GM12878 (cell line): Measurements from ENCODE around the gene PRKAB1. TPM values are rescaled to one million over a fixed set of nuclear protein-coding genes. Genes with fewer than 3 reads are reported as not detected.

ENCODE experiments used
- ATAC-seq: fragments of 200-7000 bp; cut with Tn5 transposase; 3 replicates; pipeline ENCODE4 v1.9.1; 2020; ENCODE audit warnings: mild to moderate bottlenecking, moderate library complexity
- BruUV-seq: library from RNA; stranded (reverse); fragments of 400-500 nt; replicated peaks from 2 replicates; lab custom pipeline; 2021; lab: Mats Ljungman, UMichigan
- CTCF ChIA-PET: fragments of 300-600 bp; sonication (Branson Sonifier 250); formaldehyde crosslinking; extraction: SDS; loops from one replicate; lab custom pipeline; 2021; ENCODE audit warnings: inconsistent platforms; lab: Yijun Ruan, JAX
- POLR2A ChIA-PET: fragments of 350-600 bp; formaldehyde crosslinking; extraction: SDS; loops from one replicate; lab custom pipeline; 2021; ENCODE audit warnings: inconsistent platforms; lab: Charles Lee
- RAD21 ChIA-PET: fragments of 300-600 bp; sonication (Branson Sonifier 250); formaldehyde crosslinking; loops from one replicate; lab custom pipeline; 2023; ENCODE audit warnings: antibody characterized with exemption; ENCODE audit not compliant: unreplicated experiment; lab: Charles Lee
- SMC1A ChIA-PET: fragments of 300-600 bp; sonication (Branson Sonifier 250); formaldehyde crosslinking; loops from one replicate; lab custom pipeline; 2023; ENCODE audit not compliant: unreplicated experiment, uncharacterized antibody; lab: Charles Lee
- DNase-seq: peaks from one replicate; pipeline ENCODE4 v3.0.0-alpha.2; 2011; ENCODE audit warnings: low read depth, low spot score
- FAIRE-seq: peaks from 3 replicates; lab custom pipeline; 2011; peaks lifted over from hg19 to GRCh38; lab: Jason Lieb, UNC
- H2AFZ ChIP-seq: 2 replicates; pipeline ENCODE4 v1.6.0; 2011; ENCODE audit warnings: low read depth, low read length, control low read depth; ENCODE audit not compliant: control insufficient read depth
- H3K27ac ChIP-seq: 2 replicates; pipeline ENCODE4 v1.5.1; 2011; ENCODE audit warnings: control low read depth; ENCODE audit not compliant: control insufficient read depth, insufficient read depth
- H3K27me3 ChIP-seq, 2 experiments: replicated peaks in 1 of 2; 2 replicates each; pipeline versions ENCODE4 v1.6.0 to v1.6.1; 2011; ENCODE audit warnings: low read length in 1 of 2; ENCODE audit not compliant: control insufficient read depth in 2 of 2, insufficient read depth in 2 of 2
- H3K36me3 ChIP-seq, 2 experiments: 2 replicates each; pipeline ENCODE4 v1.5.1; 2011; ENCODE audit warnings: low read length in 1 of 2; ENCODE audit not compliant: control insufficient read depth in 2 of 2, insufficient read depth in 2 of 2
- H3K4me1 ChIP-seq: 2 replicates; pipeline ENCODE4 v1.6.1; 2011; ENCODE audit warnings: mild to moderate bottlenecking, low read length, moderate library complexity, mixed read lengths; ENCODE audit not compliant: control insufficient read depth, insufficient read depth
- H3K4me2 ChIP-seq: 2 replicates; pipeline ENCODE4 v1.6.0; 2011; ENCODE audit warnings: control low read depth; ENCODE audit not compliant: control insufficient read depth, insufficient read depth
- H3K4me3 ChIP-seq: fragments of 200-600 bp; sonication (generic); 2 replicates; pipeline ENCODE4 v1.5.1; 2016
- H3K79me2 ChIP-seq: 2 replicates; pipeline ENCODE4 v1.6.0; 2011; ENCODE audit warnings: low read length; ENCODE audit not compliant: control insufficient read depth, insufficient read depth
- H3K9ac ChIP-seq: 2 replicates; pipeline ENCODE4 v1.8.0; 2011; ENCODE audit warnings: low read length, control low read depth, mixed read lengths; ENCODE audit not compliant: control insufficient read depth, insufficient read depth
- H3K9me3 ChIP-seq: replicated peaks from 3 replicates; pipeline ENCODE4 v1.5.1; 2011; ENCODE audit warnings: mild to moderate bottlenecking, low read length; ENCODE audit not compliant: control insufficient read depth, insufficient read depth
- H4K20me1 ChIP-seq: 2 replicates; pipeline ENCODE4 v1.6.0; 2011; ENCODE audit not compliant: control insufficient read depth, insufficient read depth
- BHLHE40 ChIP-seq, 2 experiments: fragments of 450-650 bp in 1 of 2; IDR thresholded peaks; 2 replicates each; pipeline ENCODE4 v1.6.1; 2011 to 2017; ENCODE audit warnings: low read depth in 2 of 2, borderline replicate concordance in 1 of 2, improper control_type of control experiment in 1 of 2, low read length in 1 of 2, mild to moderate bottlenecking in 1 of 2
- EGR1 ChIP-seq, 2 experiments: IDR thresholded peaks; 1 replicate in 1 of 2; 2 replicates in 1 of 2; pipeline ENCODE4 v1.6.1; 2011 to 2012; ENCODE audit warnings: low read depth in 2 of 2, low read length in 2 of 2, borderline replicate concordance in 1 of 2, mild to moderate bottlenecking in 1 of 2, moderate library complexity in 1 of 2
- NFIC ChIP-seq: IDR thresholded peaks from 2 replicates; pipeline ENCODE4 v1.6.1; 2012; ENCODE audit warnings: low read depth, mild to moderate bottlenecking, inconsistent platforms, low read length, moderate library complexity
- PAX8 ChIP-seq: fragments of 450-650 bp; IDR thresholded peaks from 2 replicates; pipeline ENCODE4 v1.6.1; 2017; ENCODE audit warnings: mild to moderate bottlenecking, moderate library complexity
- SMARCA5 ChIP-seq: fragments of 450-650 bp; IDR thresholded peaks from 2 replicates; pipeline ENCODE4 v1.6.1; 2017; ENCODE audit warnings: mild to moderate bottlenecking
- SRF ChIP-seq, 2 experiments: IDR thresholded peaks; 2 replicates each; pipeline ENCODE4 v1.6.1; 2011; ENCODE audit warnings: low read depth in 2 of 2, low read length in 2 of 2, mild to moderate bottlenecking in 1 of 2, moderate library complexity in 1 of 2
- ZNF384 ChIP-seq: IDR thresholded peaks from 2 replicates; pipeline ENCODE4 v1.6.1; 2012; ENCODE audit warnings: low read depth, mild to moderate bottlenecking, low read length, improper control_type of control experiment, borderline replicate concordance
- WGBS: methylation state at CpG from one replicate; pipeline ENCODE4 v1.1.6; 2016; ENCODE audit warnings: low lambda C conversion rate; ENCODE audit not compliant: insufficient replicate concordance, insufficient coverage; ENCODE audit errors: missing lambda C conversion rate; 5-methylcytosine and 5-hydroxymethylcytosine counted together
- in situ Hi-C: fragments of 300-500 bp; cut with MboI; formaldehyde crosslinking; loops from 9 replicates; pipeline ENCODE4 v1.14.3; 2018; ENCODE audit warnings: mixed read lengths
- intact Hi-C: fragments of 100-400 bp; cut with micrococcal nuclease; formaldehyde crosslinking; loops from one replicate; pipeline ENCODE4 v1.14.2; 2022; ENCODE audit not compliant: unreplicated experiment
- microRNA counts: library from miRNA; unstranded; fragments of <30 nt; microRNA quantifications from one replicate; lab custom pipeline; 2016
- microRNA-seq: library from miRNA; unstranded; fragments of <30 nt; microRNA quantifications from one replicate; pipeline ENCODE4, GENCODE V29; 2018
- polyA plus RNA-seq, 11 experiments: library from polyadenylated mRNA; depleted of rRNA in 4 of 11; unstranded in 6 of 11; stranded (reverse) in 5 of 11; fragments of >200 nt; fragmentation: Nextera tagmentation in 4 of 11; fragmentation: Illumina TruSeq in 1 of 11; extraction: Ambion mirVana in 4 of 11; extraction: Trizol in 1 of 11; gene quantifications; 1 replicate in 1 of 11; 2 replicates in 10 of 11; pipeline versions ENCODE4 v1.2.1 to v1.2.3, GENCODE V29; 2011 to 2016; ENCODE audit warnings: inconsistent platforms in 2 of 11, missing spikeins in 2 of 11, low read depth in 1 of 11
- small RNA-seq: library from RNA; depleted of rRNA; stranded (forward); fragments of <200 nt; gene quantifications from one replicate; pipeline ENCODE3, GENCODE V24; 2014
- total RNA-seq, 4 experiments: library from RNA; depleted of rRNA in 3 of 4; stranded (reverse); fragments of >200 nt in 3 of 4; fragmentation: Illumina TruSeq in 1 of 4; extraction: Trizol in 1 of 4; gene quantifications; 2 replicates each; pipeline versions ENCODE4 v1.2.1 to v1.2.3, GENCODE V29; 2013 to 2021
- TF ChIP-seq, protein P1 (sequence below): IDR thresholded peaks from 2 replicates; pipeline ENCODE4 v1.6.1; 2012; ENCODE audit warnings: mild to moderate bottlenecking, low read depth, low read length

Gene PRKAB1
- total and polyA plus RNA-seq, 10 of the 15 experiments (the other 5 are each of a cell fraction or from before 2014, with no cell fraction given), result 24.6 to 85.0 (median 50.6) TPM

DNA sequence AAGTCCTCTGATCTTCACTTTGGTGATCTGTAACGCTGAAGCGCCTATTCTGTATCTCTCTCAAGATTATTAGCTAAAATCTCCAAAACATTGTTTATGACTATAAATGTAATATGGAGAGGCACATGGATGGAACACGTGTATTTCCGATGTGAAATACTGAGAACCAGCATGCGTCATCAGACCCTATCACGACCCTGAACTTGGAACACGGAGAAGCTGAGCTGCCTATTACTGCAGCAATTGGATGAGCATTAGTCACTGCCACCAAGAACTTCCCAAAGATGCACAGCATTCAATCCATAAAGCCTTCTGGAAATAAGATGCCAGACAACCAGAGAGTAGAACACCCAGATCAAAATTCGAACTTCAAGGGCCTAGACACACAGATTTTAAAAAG lies 61.9 kb downstream of the PRKAB1 start (continued):
- TF ChIP-seq, protein P1, sequence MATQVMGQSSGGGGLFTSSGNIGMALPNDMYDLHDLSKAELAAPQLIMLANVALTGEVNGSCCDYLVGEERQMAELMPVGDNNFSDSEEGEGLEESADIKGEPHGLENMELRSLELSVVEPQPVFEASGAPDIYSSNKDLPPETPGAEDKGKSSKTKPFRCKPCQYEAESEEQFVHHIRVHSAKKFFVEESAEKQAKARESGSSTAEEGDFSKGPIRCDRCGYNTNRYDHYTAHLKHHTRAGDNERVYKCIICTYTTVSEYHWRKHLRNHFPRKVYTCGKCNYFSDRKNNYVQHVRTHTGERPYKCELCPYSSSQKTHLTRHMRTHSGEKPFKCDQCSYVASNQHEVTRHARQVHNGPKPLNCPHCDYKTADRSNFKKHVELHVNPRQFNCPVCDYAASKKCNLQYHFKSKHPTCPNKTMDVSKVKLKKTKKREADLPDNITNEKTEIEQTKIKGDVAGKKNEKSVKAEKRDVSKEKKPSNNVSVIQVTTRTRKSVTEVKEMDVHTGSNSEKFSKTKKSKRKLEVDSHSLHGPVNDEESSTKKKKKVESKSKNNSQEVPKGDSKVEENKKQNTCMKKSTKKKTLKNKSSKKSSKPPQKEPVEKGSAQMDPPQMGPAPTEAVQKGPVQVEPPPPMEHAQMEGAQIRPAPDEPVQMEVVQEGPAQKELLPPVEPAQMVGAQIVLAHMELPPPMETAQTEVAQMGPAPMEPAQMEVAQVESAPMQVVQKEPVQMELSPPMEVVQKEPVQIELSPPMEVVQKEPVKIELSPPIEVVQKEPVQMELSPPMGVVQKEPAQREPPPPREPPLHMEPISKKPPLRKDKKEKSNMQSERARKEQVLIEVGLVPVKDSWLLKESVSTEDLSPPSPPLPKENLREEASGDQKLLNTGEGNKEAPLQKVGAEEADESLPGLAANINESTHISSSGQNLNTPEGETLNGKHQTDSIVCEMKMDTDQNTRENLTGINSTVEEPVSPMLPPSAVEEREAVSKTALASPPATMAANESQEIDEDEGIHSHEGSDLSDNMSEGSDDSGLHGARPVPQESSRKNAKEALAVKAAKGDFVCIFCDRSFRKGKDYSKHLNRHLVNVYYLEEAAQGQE, result no peak
- TF ChIP-seq PAX8 (no peak), SMARCA5 (no peak)

DNA sequence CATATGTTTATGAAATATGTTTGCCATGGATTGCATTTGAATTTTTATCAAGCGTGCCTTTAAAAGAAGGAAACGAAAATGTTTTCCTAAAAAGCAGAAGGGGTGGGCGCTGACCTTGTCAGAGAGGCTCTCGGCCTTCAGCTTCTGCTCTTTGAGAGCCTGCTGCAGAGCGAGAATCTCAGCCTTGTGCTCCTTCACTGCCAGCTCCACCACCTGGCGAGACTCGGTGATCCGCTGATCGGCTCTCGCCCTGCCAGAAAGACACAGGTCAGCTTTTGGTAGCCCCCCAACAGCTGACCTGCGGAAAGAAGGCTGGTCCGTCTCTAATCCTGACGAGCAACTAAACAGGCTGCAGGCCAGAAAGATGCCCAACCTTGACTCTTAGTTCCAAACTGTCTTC lies 62.4 kb downstream of the PRKAB1 start:
- TF ChIP-seq ZNF384 (no peak), NFIC (no peak), EGR1 (IDR thresholded peaks at IDR 0.05; ENCODE audit: borderline replicate concordance in 1 of 2, low read depth in 2 of 2, low read length in 2 of 2) (no peak), SRF (IDR thresholded peaks at IDR 0.05; ENCODE audit: low read depth in 2 of 2, low read length in 2 of 2) (no peak), BHLHE40 (IDR thresholded peaks at IDR 0.05; ENCODE audit: borderline replicate concordance in 1 of 2, low read depth in 2 of 2, low read length in 1 of 2) (no peak)
- POLR2A ChIA-PET, result interaction anchor here (0.9 kb wide), 1 partner anchor 62 kb away, joined by 3 read pairs; no protein-coding TSS in a partner anchor
- Histone ChIP-seq H3K36me3 (peaks cover 6 to 10% of the 10 kb centered on the region in 2 experiments), H3K4me1 (peaks cover 5% of the 10 kb centered on the region; the same call in 1 of the 2 replicates), H3K4me3 (no peak overlapping the region), H2AFZ (no peak overlapping the region), H3K9me3 (no peaks in the 10 kb centered on the region), H3K27ac (no peak overlapping the region), H3K27me3 (no peaks in the 10 kb centered on the region), H4K20me1 (no peaks in the 10 kb centered on the region), H3K79me2 (no peaks in the 10 kb centered on the region), H3K4me2 (no peak overlapping the region), H3K9ac (no peak overlapping the region)
- intact Hi-C loops (no loop called here), in situ Hi-C loops (no loop called here)
- FAIRE-seq (no peak), DNase-seq (no peak), ATAC-seq (no peak)
- BruUV-seq, result no TSS peak
- RAD21 ChIA-PET, result no interaction called here
- WGBS, result 96% methylated on average over 13 of the region's 13 CpGs
- SMC1A ChIA-PET, result interaction anchor here (0.6 kb wide), 1 partner anchor 8 kb away, joined by 3 read pairs; no protein-coding TSS in a partner anchor
- CTCF ChIA-PET, result no interaction called here

MicroRNA genes within 50 kb of the gene (microRNA counts, 767-probe panel; counts per million panel counts)
- microRNA hsa-miR-1178 (lab: Ali Mortazavi, UCI), result 1,705 counts per million, percentile 66 among the panel's probes with 10 or more counts

Small RNA genes within 50 kb of the gene (microRNA-seq; reads per million reads assigned to microRNA genes)
- not detected for gene MIR1178

Small RNA genes within 50 kb of the gene (small RNA-seq; reads per million reads assigned to genes)
- gene RN7SKP197, result not detected

Other genes starting within 250 kb of the PRKAB1 start
- gene TMEM233, start 74.4 kb upstream of the PRKAB1 start, total RNA-seq (2014; rRNA removed), result not detected in 2 replicates
- gene TMEM233, start 74.4 kb upstream of the PRKAB1 start, total RNA-seq (2014; rRNA removed; fragmentation: Illumina TruSeq; extraction: Trizol), result not detected in 2 replicates
- not detected in 2 replicates for gene TMEM233, start 74.4 kb upstream of the PRKAB1 start, total RNA-seq (2021)
- gene TMEM233, start 74.4 kb upstream of the PRKAB1 start, polyA plus RNA-seq (2011; rRNA removed), result not detected in 2 replicates
- not detected in 2 replicates for gene TMEM233, start 74.4 kb upstream of the PRKAB1 start, polyA plus RNA-seq (2014; fragmentation: Illumina TruSeq; extraction: Trizol)
- gene TMEM233, start 74.4 kb upstream of the PRKAB1 start, polyA plus RNA-seq (2014; fragmentation: Nextera tagmentation; extraction: Ambion mirVana), result not detected
- gene TMEM233, start 74.4 kb upstream of the PRKAB1 start, polyA plus RNA-seq (2014; rRNA removed), result not detected in 2 replicates
- not detected for gene TMEM233, start 74.4 kb upstream of the PRKAB1 start, polyA plus RNA-seq (2016; fragmentation: Nextera tagmentation; extraction: Ambion mirVana)
- gene CIT, start 209.2 kb downstream of the PRKAB1 start, total RNA-seq (2014; rRNA removed), result 15.0 and 21.2 TPM in 2 replicates
- gene CIT, start 209.2 kb downstream of the PRKAB1 start, total RNA-seq (2014; rRNA removed; fragmentation: Illumina TruSeq; extraction: Trizol), result 14.0 and 14.5 TPM in 2 replicates
- gene CIT, start 209.2 kb downstream of the PRKAB1 start, total RNA-seq (2021), result 35.7 and 38.2 TPM in 2 replicates
- 17.0 and 22.0 TPM in 2 replicates for gene CIT, start 209.2 kb downstream of the PRKAB1 start, polyA plus RNA-seq (2011; rRNA removed)
- 13.7 and 14.8 TPM in 2 replicates for gene CIT, start 209.2 kb downstream of the PRKAB1 start, polyA plus RNA-seq (2014; fragmentation: Illumina TruSeq; extraction: Trizol)
- 1 to 10 TPM; 1.0 to 1.8 TPM for gene CIT, start 209.2 kb downstream of the PRKAB1 start, polyA plus RNA-seq (2014; fragmentation: Nextera tagmentation; extraction: Ambion mirVana)
- 18.6 and 24.1 TPM in 2 replicates for gene CIT, start 209.2 kb downstream of the PRKAB1 start, polyA plus RNA-seq (2014; rRNA removed)
- gene CIT, start 209.2 kb downstream of the PRKAB1 start, polyA plus RNA-seq (2016; fragmentation: Nextera tagmentation; extraction: Ambion mirVana), result 10 to 100 TPM; 12.9 to 17.9 TPM